ENCODE data around the gene TRIP10.

The TRIP10 gene

DNA sequence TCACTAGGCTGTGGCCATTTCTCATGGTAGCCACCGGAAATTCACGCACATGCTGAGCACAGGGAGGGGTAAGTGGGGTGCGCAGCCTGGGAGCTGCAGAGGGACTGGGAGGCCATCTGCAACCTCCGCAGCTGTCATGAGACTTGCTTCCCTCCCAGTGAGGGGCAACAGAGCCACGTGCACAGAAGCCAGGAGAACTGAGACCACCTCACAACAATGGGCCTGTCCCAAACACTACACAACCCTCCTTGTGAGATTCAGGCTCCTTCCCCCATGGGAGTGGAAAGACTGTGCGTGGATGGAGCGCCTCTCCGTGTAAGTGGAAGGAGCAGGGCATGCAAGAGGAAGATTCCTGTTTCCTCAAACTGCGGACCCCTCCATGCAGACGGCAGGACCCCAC lies 27.9 kb upstream of the TRIP10 start:
- Histone ChIP-seq H3K27ac (ENCODE audit: low read depth, low read length, severe bottlenecking) (no peak overlapping the region), H3K4me3 (ENCODE audit: extremely low read depth, insufficient read depth, low read length, poor library complexity, severe bottlenecking) (no peak overlapping the region), H3K36me3 (ENCODE audit: control insufficient read depth, insufficient read depth, low read length) (no peaks in the 10 kb centered on the region), H3K9me3 (ENCODE audit: control insufficient read depth, low read length) (no peaks in the 10 kb centered on the region), H3K4me1 (ENCODE audit: control insufficient read depth, insufficient read depth, low read length, poor library complexity, severe bottlenecking) (no peaks in the 10 kb centered on the region)
- WGBS, 2 experiments (ENCODE audit: insufficient coverage in 2 of 2): 84 to 86% methylated on average over 6 to 9 of the region's 10 CpGs

- whole genome bisulfite sequencing, 2 experiments (ENCODE audit: insufficient coverage in 2 of 2): 93 to 96% methylated on average over 12 to 15 of the region's 16 CpGs
- Histone ChIP-seq H3K27ac (ENCODE audit: low read depth, low read length, severe bottlenecking) (no peak overlapping the region), H3K36me3 (ENCODE audit: control insufficient read depth, insufficient read depth, low read length) (no peaks in the 10 kb centered on the region), H3K9me3 (ENCODE audit: control insufficient read depth, low read length) (no peaks in the 10 kb centered on the region), H3K4me3 (ENCODE audit: extremely low read depth, insufficient read depth, low read length, poor library complexity, severe bottlenecking) (no peak overlapping the region), H3K4me1 (ENCODE audit: control insufficient read depth, insufficient read depth, low read length, poor library complexity, severe bottlenecking) (no peaks in the 10 kb centered on the region)
Observed at GRCh38 chr19:6712231-6712630, 27.2 kb upstream of the TRIP10 start.

GRCh38 chr19:6712692-6713670 lies 26.5 kb upstream of the TRIP10 start:
- Histone ChIP-seq H3K36me3 (ENCODE audit: control insufficient read depth, insufficient read depth, low read length) (no peaks in the 10 kb centered on the region), H3K27ac (ENCODE audit: low read depth, low read length, severe bottlenecking) (no peak overlapping the region)
- 88 to 93% methylated on average over 9 to 18 of the region's 20 CpGs for WGBS, 2 experiments (ENCODE audit: insufficient coverage in 2 of 2)

GRCh38 chr19:6713773-6714692 lies 25.4 kb upstream of the TRIP10 start:
- Histone ChIP-seq H3K36me3 (ENCODE audit: control insufficient read depth, insufficient read depth, low read length) (no peaks in the 10 kb centered on the region), H3K4me3 (ENCODE audit: extremely low read depth, insufficient read depth, low read length, poor library complexity, severe bottlenecking) (no peak overlapping the region), H3K27ac (ENCODE audit: low read depth, low read length, severe bottlenecking) (no peak overlapping the region), H3K9me3 (ENCODE audit: control insufficient read depth, low read length) (peaks cover 9% of the 10 kb centered on the region), H3K4me1 (ENCODE audit: control insufficient read depth, insufficient read depth, low read length, poor library complexity, severe bottlenecking) (no peaks in the 10 kb centered on the region)
- 77 to 86% methylated on average over 10 to 16 of the region's 24 CpGs for WGBS, 2 experiments (ENCODE audit: insufficient coverage in 2 of 2)

More at GRCh38 chr19:6712692-6713670, 26.5 kb upstream of the TRIP10 start:
- Histone ChIP-seq H3K9me3 (ENCODE audit: control insufficient read depth, low read length) (peaks cover 4% of the 10 kb centered on the region), H3K4me1 (ENCODE audit: control insufficient read depth, insufficient read depth, low read length, poor library complexity, severe bottlenecking) (no peaks in the 10 kb centered on the region), H3K4me3 (ENCODE audit: extremely low read depth, insufficient read depth, low read length, poor library complexity, severe bottlenecking) (no peak overlapping the region)

DNA sequence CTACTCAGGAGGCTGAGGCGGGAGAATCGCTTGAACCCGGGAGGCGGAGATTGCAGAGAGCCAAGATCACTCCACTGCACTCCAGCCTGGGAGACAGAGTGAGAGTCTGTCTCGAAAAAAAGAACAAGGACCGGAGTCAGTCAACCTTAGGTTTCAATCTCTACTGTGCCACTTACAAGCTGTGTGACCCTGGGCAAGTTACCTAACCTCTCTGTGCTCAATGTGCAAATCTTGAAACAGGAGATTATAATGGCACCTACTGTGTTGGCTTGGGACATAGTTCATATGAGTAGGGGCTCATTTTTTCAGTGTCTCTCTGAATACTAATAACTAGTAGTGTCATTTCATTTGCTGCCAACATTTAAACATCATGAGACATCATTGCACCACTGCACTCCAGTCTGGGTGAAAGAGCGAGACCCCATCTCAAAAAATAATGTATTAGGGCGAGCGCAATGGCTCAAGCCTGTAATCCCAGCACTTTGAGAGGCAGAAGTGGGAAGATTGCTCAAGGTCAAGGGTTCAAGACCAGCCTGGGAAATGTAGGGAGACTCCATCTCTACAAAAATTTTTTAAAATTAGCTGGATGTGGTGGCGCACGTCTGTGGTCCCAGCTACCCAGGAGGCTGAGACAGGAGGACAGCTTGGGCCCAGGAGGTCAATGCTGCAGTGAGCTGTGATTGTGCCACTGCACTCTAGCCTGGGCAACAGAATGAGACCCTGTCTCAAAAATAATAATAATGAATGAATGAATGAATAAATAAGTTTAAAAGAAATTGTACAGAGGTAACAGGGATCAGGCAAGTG lies 24.5 kb upstream of the TRIP10 start:
- Histone ChIP-seq H3K36me3 (ENCODE audit: control insufficient read depth, insufficient read depth, low read length) (no peaks in the 10 kb centered on the region), H3K27ac (ENCODE audit: low read depth, low read length, severe bottlenecking) (no peak overlapping the region), H3K4me3 (ENCODE audit: extremely low read depth, insufficient read depth, low read length, poor library complexity, severe bottlenecking) (no peak overlapping the region), H3K9me3 (ENCODE audit: control insufficient read depth, low read length) (peaks cover 9% of the 10 kb centered on the region), H3K4me1 (ENCODE audit: control insufficient read depth, insufficient read depth, low read length, poor library complexity, severe bottlenecking) (no peaks in the 10 kb centered on the region)
- WGBS, 2 experiments (ENCODE audit: insufficient coverage in 2 of 2): 82% methylated on average over 8 to 9 of the region's 11 CpGs

- no peaks in the 10 kb centered on the region for H3K36me3 ChIP-seq (ENCODE audit: control insufficient read depth, insufficient read depth, low read length)
- WGBS, 2 experiments (ENCODE audit: insufficient coverage in 2 of 2): 60 to 72% methylated on average over 4 to 5 of the region's 6 CpGs
- H3K4me1 ChIP-seq (ENCODE audit: control insufficient read depth, insufficient read depth, low read length, poor library complexity, severe bottlenecking): peaks cover 5% of the 10 kb centered on the region
- H3K9me3 ChIP-seq (ENCODE audit: control insufficient read depth, low read length): peaks cover 9% of the 10 kb centered on the region
- no peak overlapping the region for H3K4me3 ChIP-seq (ENCODE audit: extremely low read depth, insufficient read depth, low read length, poor library complexity, severe bottlenecking)
- H3K27ac ChIP-seq (ENCODE audit: low read depth, low read length, severe bottlenecking): no peak overlapping the region
Observed at GRCh38 chr19:6716610-6716970, 22.9 kb upstream of the TRIP10 start.

DNA sequence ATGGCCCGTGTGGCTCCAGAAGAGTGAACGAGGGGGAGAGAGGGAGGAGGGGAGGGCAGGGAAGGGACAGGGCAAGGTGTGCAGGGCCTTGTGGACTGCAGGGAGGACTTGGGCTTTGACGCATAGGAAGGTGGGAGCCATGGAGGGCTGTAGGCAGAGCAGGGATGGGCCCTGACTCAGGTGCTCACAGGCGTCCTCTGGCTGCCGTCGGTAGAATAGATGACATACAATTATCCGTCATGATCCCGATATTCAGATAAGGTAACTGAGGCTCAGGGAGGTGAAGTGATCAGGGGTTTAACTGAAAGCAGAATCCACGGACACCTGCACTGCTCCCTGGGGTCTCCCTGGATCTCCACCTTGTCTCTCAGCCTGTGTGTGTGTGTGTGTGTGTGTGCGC lies 22.4 kb upstream of the TRIP10 start:
- Histone ChIP-seq H3K9me3 (ENCODE audit: control insufficient read depth, low read length) (peaks cover 9% of the 10 kb centered on the region), H3K36me3 (ENCODE audit: control insufficient read depth, insufficient read depth, low read length) (no peaks in the 10 kb centered on the region), H3K27ac (ENCODE audit: low read depth, low read length, severe bottlenecking) (no peak overlapping the region), H3K4me1 (ENCODE audit: control insufficient read depth, insufficient read depth, low read length, poor library complexity, severe bottlenecking) (peaks cover 5% of the 10 kb centered on the region), H3K4me3 (ENCODE audit: extremely low read depth, insufficient read depth, low read length, poor library complexity, severe bottlenecking) (no peak overlapping the region)
- 79 to 86% methylated on average over 10 of the region's 10 CpGs for WGBS, 2 experiments (ENCODE audit: insufficient coverage in 2 of 2)

DNA sequence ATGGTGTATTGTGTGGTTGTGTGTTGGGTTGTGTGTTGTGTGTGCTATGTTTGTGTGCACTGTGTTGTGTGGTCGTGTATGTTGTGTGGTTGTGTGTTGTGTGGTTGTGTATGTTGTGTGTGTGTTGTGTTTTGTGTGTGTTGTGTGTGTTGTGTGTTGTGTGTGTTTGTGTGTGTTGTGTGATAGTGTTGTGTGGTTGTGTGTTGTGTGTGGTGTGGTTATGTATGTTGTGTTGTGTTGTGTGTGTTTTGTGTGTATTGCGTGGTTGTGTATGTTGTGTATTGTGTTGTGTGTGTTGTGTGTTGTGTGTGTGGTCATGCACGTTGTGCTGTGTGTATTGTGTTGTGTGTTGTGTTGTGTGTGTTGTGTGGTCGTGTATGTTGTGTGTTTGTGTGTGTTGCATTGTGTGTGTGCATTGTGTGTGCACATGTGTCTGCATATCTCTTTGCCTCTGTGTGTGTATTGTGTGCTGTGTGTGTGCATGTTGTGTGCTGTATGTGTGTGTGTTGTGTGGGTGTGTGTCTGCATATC lies 22.0 kb upstream of the TRIP10 start:
- WGBS, 2 experiments (ENCODE audit: insufficient coverage in 2 of 2): 84% methylated on average over 3 to 4 of the region's 4 CpGs
- Histone ChIP-seq H3K27ac (ENCODE audit: low read depth, low read length, severe bottlenecking) (no peak overlapping the region), H3K9me3 (ENCODE audit: control insufficient read depth, low read length) (peaks cover 9% of the 10 kb centered on the region), H3K36me3 (ENCODE audit: control insufficient read depth, insufficient read depth, low read length) (no peaks in the 10 kb centered on the region), H3K4me1 (ENCODE audit: control insufficient read depth, insufficient read depth, low read length, poor library complexity, severe bottlenecking) (peaks cover 5% of the 10 kb centered on the region), H3K4me3 (ENCODE audit: extremely low read depth, insufficient read depth, low read length, poor library complexity, severe bottlenecking) (no peak overlapping the region)

GRCh38 chr19:6718111-6718740 lies 21.3 kb upstream of the TRIP10 start:
- H3K4me3 ChIP-seq (ENCODE audit: extremely low read depth, insufficient read depth, low read length, poor library complexity, severe bottlenecking): no peak overlapping the region
- H3K4me1 ChIP-seq (ENCODE audit: control insufficient read depth, insufficient read depth, low read length, poor library complexity, severe bottlenecking): peaks cover 5% of the 10 kb centered on the region
- peaks cover 9% of the 10 kb centered on the region for H3K9me3 ChIP-seq (ENCODE audit: control insufficient read depth, low read length)
- no peak overlapping the region for H3K27ac ChIP-seq (ENCODE audit: low read depth, low read length, severe bottlenecking)
- no peaks in the 10 kb centered on the region for H3K36me3 ChIP-seq (ENCODE audit: control insufficient read depth, insufficient read depth, low read length)
- WGBS, 2 experiments (ENCODE audit: insufficient coverage in 2 of 2): 88% methylated on average over 18 of the region's 23 CpGs
